ENCODE measurements around the gene CUBN. TPM values are rescaled to one million over a fixed set of nuclear protein-coding genes. Genes with fewer than 3 reads are reported as not detected.

CUBN gene
- total and polyA plus RNA-seq, 9 of the 15 experiments (the other 6 are each of a cell fraction or from before 2014, with no cell fraction given): 0.04 to 0.33 (median 0.09) TPM

DNA sequence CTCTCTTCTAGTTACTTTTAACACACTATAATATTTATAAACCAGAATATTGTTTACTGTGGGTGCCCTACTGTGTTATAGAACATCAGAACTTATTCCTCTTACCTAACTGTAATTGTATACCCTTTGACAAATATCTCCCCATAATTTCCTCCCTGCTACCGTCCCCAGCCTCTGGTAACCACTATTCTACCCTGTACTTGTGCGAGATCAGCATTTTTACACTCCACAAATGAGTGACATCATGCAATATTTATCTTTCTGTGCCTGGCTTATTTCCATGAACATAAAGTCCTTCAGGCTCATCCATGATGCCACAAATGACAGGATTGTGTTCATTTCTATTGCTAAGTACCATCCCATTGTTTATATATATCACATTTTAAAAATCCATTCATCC is 172.6 kb downstream of the CUBN start (continued):
- no peak for TF ChIP-seq MGA (IDR thresholded peaks at IDR 0.05)
- TF ChIP-seq, protein P1, sequence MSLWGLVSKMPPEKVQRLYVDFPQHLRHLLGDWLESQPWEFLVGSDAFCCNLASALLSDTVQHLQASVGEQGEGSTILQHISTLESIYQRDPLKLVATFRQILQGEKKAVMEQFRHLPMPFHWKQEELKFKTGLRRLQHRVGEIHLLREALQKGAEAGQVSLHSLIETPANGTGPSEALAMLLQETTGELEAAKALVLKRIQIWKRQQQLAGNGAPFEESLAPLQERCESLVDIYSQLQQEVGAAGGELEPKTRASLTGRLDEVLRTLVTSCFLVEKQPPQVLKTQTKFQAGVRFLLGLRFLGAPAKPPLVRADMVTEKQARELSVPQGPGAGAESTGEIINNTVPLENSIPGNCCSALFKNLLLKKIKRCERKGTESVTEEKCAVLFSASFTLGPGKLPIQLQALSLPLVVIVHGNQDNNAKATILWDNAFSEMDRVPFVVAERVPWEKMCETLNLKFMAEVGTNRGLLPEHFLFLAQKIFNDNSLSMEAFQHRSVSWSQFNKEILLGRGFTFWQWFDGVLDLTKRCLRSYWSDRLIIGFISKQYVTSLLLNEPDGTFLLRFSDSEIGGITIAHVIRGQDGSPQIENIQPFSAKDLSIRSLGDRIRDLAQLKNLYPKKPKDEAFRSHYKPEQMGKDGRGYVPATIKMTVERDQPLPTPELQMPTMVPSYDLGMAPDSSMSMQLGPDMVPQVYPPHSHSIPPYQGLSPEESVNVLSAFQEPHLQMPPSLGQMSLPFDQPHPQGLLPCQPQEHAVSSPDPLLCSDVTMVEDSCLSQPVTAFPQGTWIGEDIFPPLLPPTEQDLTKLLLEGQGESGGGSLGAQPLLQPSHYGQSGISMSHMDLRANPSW (CRISPR knock-in tag; IDR thresholded peaks at IDR 0.05): no peak
- TF ChIP-seq TCFL5 (CRISPR knock-in tag; conservative IDR thresholded peaks at IDR 0.05): no peak
- TF ChIP-seq MYC (IDR thresholded peaks at IDR 0.05; ENCODE audit: low read depth, low read length): no peak
- TF ChIP-seq MYC (CRISPR knock-in tag; IDR thresholded peaks at IDR 0.05; ENCODE audit: borderline replicate concordance, low read depth): no peak
- no peak for TF ChIP-seq RFX5 (IDR thresholded peaks at IDR 0.05; ENCODE audit: low read depth, low read length)
- no peak for TF ChIP-seq WHSC1 (IDR thresholded peaks at IDR 0.05; ENCODE audit: low read length)
- no peak for TF ChIP-seq GTF2E2 (tag; IDR thresholded peaks at IDR 0.05)
- no peak for TF ChIP-seq LARP7 (IDR thresholded peaks at IDR 0.05)
- no peak for TF ChIP-seq ZNF133 (CRISPR knock-in tag; IDR thresholded peaks at IDR 0.05)
- no peak for TF ChIP-seq RBM14 (IDR thresholded peaks at IDR 0.05; ENCODE audit: borderline replicate concordance, insufficient read depth, low read depth, low read length)
- no peak for TF ChIP-seq KHSRP (IDR thresholded peaks at IDR 0.05)
- TF ChIP-seq, protein P2, sequence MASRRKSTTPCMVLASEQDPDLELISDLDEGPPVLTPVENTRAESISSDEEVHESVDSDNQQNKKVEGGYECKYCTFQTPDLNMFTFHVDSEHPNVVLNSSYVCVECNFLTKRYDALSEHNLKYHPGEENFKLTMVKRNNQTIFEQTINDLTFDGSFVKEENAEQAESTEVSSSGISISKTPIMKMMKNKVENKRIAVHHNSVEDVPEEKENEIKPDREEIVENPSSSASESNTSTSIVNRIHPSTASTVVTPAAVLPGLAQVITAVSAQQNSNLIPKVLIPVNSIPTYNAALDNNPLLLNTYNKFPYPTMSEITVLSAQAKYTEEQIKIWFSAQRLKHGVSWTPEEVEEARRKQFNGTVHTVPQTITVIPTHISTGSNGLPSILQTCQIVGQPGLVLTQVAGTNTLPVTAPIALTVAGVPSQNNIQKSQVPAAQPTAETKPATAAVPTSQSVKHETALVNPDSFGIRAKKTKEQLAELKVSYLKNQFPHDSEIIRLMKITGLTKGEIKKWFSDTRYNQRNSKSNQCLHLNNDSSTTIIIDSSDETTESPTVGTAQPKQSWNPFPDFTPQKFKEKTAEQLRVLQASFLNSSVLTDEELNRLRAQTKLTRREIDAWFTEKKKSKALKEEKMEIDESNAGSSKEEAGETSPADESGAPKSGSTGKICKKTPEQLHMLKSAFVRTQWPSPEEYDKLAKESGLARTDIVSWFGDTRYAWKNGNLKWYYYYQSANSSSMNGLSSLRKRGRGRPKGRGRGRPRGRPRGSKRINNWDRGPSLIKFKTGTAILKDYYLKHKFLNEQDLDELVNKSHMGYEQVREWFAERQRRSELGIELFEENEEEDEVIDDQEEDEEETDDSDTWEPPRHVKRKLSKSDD (conservative IDR thresholded peaks at IDR 0.05; ENCODE audit: low read length): no peak

Measured in K562 (cell line).